Vagina (tissue), 2 donors: Measurements from ENCODE around the gene PDE11A.

Experiments used
- CTCF ChIP-seq, 3 experiments: fragments of 450-650 bp in 2 of 3; fragments of 200-600 bp in 1 of 3; sonication (generic) in 1 of 3; IDR thresholded peaks; one replicate each; pipeline ENCODE4 v1.5.1; 2017 to 2019; ENCODE audit warnings: antibody characterized with exemption in 3 of 3, mild to moderate bottlenecking in 2 of 3, moderate library complexity in 2 of 3
- POLR2A ChIP-seq, 2 donors: fragments of 450-650 bp; IDR thresholded peaks; one replicate each; pipeline ENCODE4 v1.6.1; 2017; ENCODE audit warnings: antibody characterized with exemption in 2 of 2, mild to moderate bottlenecking in 2 of 2, moderate library complexity in 2 of 2
- POLR2AphosphoS5 ChIP-seq, 2 donors: sonication (generic); formaldehyde crosslinking; IDR thresholded peaks; one replicate each; pipeline ENCODE4 v1.9.0; 2017; ENCODE audit warnings: antibody characterized with exemption in 2 of 2, mild to moderate bottlenecking in 2 of 2, low read depth in 1 of 2; ENCODE audit not compliant: insufficient read depth in 1 of 2

- TF ChIP-seq POLR2A (IDR thresholded peaks at IDR 0.05) (no peak), CTCF (IDR thresholded peaks at IDR 0.05) (no peak), POLR2AphosphoS5 (IDR thresholded peaks at IDR 0.05; ENCODE audit: insufficient read depth in 1 of 2, low read depth in 1 of 2) (no peak)
Measured at GRCh38 chr2:178084273-178084672, 11.7 kb upstream of the PDE11A start.
